ENCODE results near the gene TMEM117. TPM values are rescaled to one million over a fixed set of nuclear protein-coding genes. Genes with fewer than 3 reads are reported as not detected.

The TMEM117 gene
- total RNA-seq, 2 experiments from 2014 or later, result 1.4 TPM

GRCh38 chr12:43812057-43812456, 23.8 kb upstream of the TMEM117 start:
- peaks cover 5% of the 10 kb centered on the region for H3K27me3 Mint-ChIP-seq
- ChIA-PET POLR2A (no interaction called here), CTCF (interaction anchor here (0.6 kb wide), 1 partner anchor 89 kb away, joined by 3 read pairs; no protein-coding TSS in a partner anchor)
- intact Hi-C loops (cut with DNase I, micrococcal nuclease), result no loop called here
- peaks cover 15% of the 10 kb centered on the region for H3K4me1 Mint-ChIP-seq
- H3K9me3 Mint-ChIP-seq (ENCODE audit: low read depth), result no peaks in the 10 kb centered on the region
- no peak for ATAC-seq
- DNase-seq, result no peak
- no peaks in the 10 kb centered on the region for H3K36me3 Mint-ChIP-seq (ENCODE audit: low read depth)
- no peak overlapping the region for H3K27ac Mint-ChIP-seq
- H3K4me3 Mint-ChIP-seq, result no peak overlapping the region

DNA sequence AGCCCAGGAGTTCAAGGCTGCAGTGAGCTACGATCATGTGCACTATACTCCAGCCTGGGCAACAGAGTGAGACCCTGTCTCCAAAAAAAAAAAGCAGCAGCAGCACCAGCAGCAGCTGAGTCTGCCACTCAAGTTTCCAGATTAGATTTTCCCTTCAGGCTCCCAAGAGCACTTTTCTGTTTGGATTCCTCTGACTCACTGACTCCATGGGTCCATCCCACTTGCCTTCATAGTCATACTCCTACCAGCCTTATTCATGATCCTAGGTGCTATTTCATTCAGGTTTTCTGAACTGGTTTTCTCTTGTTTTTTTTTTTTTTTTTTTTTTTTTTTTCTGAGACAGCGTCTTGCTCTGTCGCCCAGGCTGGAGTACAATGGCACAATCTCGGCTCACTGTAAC, 23.0 kb upstream of the TMEM117 start:
- ATAC-seq (peak; percentile 42), DNase-seq (no peak)
- peaks cover 5% of the 10 kb centered on the region for H3K27me3 Mint-ChIP-seq
- POLR2A ChIA-PET, result interaction anchor here (0.6 kb wide), 1 partner anchor 23 kb away, joined by 6 read pairs; the partner anchor contains the start of gene TMEM117
- intact Hi-C loops (cut with DNase I, micrococcal nuclease), result no loop called here
- peaks cover 9% of the 10 kb centered on the region for H3K4me1 Mint-ChIP-seq
- H3K4me3 Mint-ChIP-seq, result no peak overlapping the region
- CTCF ChIA-PET, result interaction anchor here (0.6 kb wide), 1 partner anchor 66 kb away, joined by 4 read pairs; no protein-coding TSS in a partner anchor
- no peaks in the 10 kb centered on the region for H3K9me3 Mint-ChIP-seq (ENCODE audit: low read depth)
- H3K27ac Mint-ChIP-seq, result no peak overlapping the region
- H3K36me3 Mint-ChIP-seq (ENCODE audit: low read depth), result no peaks in the 10 kb centered on the region

DNA sequence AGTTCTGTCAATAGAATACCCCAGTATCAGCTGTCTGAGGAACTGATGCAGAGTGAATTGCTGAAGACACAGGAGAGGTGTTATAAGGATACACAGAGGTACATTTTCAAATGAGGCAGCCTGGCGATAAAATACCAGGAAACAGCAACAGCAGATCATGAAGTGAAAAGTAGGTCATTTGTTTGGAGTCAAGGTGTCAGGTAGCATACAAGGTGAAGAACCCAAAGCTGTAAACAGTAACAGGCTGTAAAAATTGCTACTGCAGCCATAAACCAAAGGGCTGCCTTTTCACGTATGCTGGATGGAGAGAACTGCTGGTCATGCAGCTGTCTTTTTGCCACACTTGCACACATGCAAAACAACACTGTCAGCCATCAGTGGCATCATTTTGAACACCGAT, 20.5 kb upstream of the TMEM117 start:
- no peak for ATAC-seq
- CTCF ChIA-PET, result interaction anchor here (1.1 to 3.7 kb wide), 3 partner anchors 9 to 67 kb away, joined by 3 to 12 read pairs (median 6); partner anchors contain the start of gene TWF1
- peaks cover 9% of the 10 kb centered on the region for H3K4me1 Mint-ChIP-seq
- H3K4me3 Mint-ChIP-seq, result no peak overlapping the region
- DNase-seq, result no peak
- H3K27me3 Mint-ChIP-seq, result peaks cover 6% of the 10 kb centered on the region
- H3K36me3 Mint-ChIP-seq (ENCODE audit: low read depth), result no peaks in the 10 kb centered on the region
- POLR2A ChIA-PET, result no interaction called here
- no peaks in the 10 kb centered on the region for H3K9me3 Mint-ChIP-seq (ENCODE audit: low read depth)
- H3K27ac Mint-ChIP-seq, result no peak overlapping the region
- intact Hi-C loops (cut with DNase I, micrococcal nuclease), result no loop called here

GRCh38 chr12:43816168-43816567, 19.7 kb upstream of the TMEM117 start:
- H3K36me3 Mint-ChIP-seq (ENCODE audit: low read depth), result no peaks in the 10 kb centered on the region
- peak; percentile 70 for ATAC-seq
- no peak overlapping the region for H3K4me3 Mint-ChIP-seq
- DNase-seq, result no peak
- peaks cover 7% of the 10 kb centered on the region for H3K4me1 Mint-ChIP-seq
- H3K9me3 Mint-ChIP-seq (ENCODE audit: low read depth), result no peaks in the 10 kb centered on the region
- H3K27ac Mint-ChIP-seq, result no peak overlapping the region
- POLR2A ChIA-PET, result no interaction called here
- CTCF ChIA-PET, result interaction anchor here (2.1 to 3.7 kb wide), 2 partner anchors 10 to 66 kb away, joined by 8 to 12 read pairs; partner anchors contain the start of gene TWF1
- H3K27me3 Mint-ChIP-seq, result peaks cover 6% of the 10 kb centered on the region
- intact Hi-C loops (cut with DNase I, micrococcal nuclease), result no loop called here

DNA sequence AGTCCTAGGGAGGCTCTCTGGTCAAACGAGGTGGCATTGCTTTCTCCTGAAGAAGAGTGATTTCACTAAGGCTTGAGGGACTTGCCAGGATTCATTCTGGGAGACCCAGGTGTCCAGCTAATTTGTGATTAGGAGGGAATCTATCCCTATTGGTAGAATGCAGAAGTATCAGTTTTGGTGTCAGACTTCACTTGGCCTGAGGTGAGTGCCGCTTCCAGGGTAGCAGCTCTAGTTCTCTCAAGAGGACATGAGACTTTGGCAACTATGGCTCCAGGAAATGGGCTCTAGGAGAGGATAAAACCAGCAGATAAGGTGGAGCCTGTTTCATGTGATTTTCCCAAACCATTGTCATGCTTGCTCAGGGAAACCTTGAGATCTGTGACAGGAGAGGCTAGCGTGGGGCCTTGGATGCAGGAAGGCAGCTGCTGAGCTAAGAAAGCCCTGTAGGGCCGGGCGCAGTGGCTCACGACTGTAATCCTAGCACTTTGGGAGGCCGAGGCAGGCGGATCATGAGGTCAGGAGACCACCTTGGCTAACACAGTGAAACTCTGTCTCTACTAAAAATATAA, 11.6 kb upstream of the TMEM117 start:
- no peak for ATAC-seq
- intact Hi-C loops (cut with DNase I, micrococcal nuclease), result no loop called here
- H3K27me3 Mint-ChIP-seq, result no peaks in the 10 kb centered on the region

GRCh38 chr12:43826681-43827080, 9.2 kb upstream of the TMEM117 start:
- intact Hi-C loops (cut with DNase I, micrococcal nuclease), result no loop called here
- Mint-ChIP-seq H3K36me3 (ENCODE audit: low read depth) (no peaks in the 10 kb centered on the region), H3K4me1 (peaks cover 5% of the 10 kb centered on the region), H3K4me3 (no peak overlapping the region), H3K9me3 (ENCODE audit: low read depth) (no peaks in the 10 kb centered on the region), H3K27me3 (no peaks in the 10 kb centered on the region), H3K27ac (no peak overlapping the region)
- ChIA-PET CTCF (interaction anchor here (0.6 to 1.1 kb wide), 3 partner anchors 9 to 21 kb away, joined by 3 to 4 read pairs (median 3); partner anchors contain the start of gene TWF1), POLR2A (no interaction called here)
- DNase-seq, result no peak
- no peak for ATAC-seq

More for the DNA sequence above, 11.6 kb upstream of the TMEM117 start:
- no peak overlapping the region for H3K27ac Mint-ChIP-seq
- H3K36me3 Mint-ChIP-seq (ENCODE audit: low read depth), result no peaks in the 10 kb centered on the region
- POLR2A ChIA-PET, result no interaction called here
- H3K4me3 Mint-ChIP-seq, result no peak overlapping the region
- no peaks in the 10 kb centered on the region for H3K9me3 Mint-ChIP-seq (ENCODE audit: low read depth)
- H3K4me1 Mint-ChIP-seq, result no peaks in the 10 kb centered on the region
- no peak for DNase-seq
- CTCF ChIA-PET, result interaction anchor here (0.9 to 1.6 kb wide), 3 partner anchors 8 to 18 kb away, joined by 4 to 6 read pairs (median 5); partner anchors contain the start of gene TWF1

DNA sequence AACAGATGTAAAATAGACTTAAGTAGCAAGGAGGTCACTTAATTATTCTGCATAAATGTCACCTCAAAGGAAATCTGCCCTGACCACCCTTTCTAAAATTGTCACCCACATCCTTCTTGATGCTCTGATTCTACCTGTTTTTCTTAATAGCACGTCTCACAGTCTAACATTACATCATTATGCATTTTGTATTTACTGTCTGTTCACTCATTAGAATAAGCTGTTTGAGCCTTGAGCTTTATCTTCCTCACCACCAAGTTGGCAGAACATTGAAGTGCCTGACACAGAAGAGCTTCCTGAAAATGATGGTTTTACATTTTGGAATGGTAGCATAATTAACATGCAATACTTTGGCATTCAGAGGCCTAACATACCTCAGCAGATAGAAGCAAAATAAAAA, 8.8 kb upstream of the TMEM117 start:
- ChIA-PET POLR2A (no interaction called here), CTCF (no interaction called here)
- Mint-ChIP-seq H3K36me3 (ENCODE audit: low read depth) (no peaks in the 10 kb centered on the region), H3K27ac (no peak overlapping the region), H3K27me3 (no peaks in the 10 kb centered on the region), H3K9me3 (ENCODE audit: low read depth) (no peaks in the 10 kb centered on the region), H3K4me3 (no peak overlapping the region), H3K4me1 (peaks cover 9% of the 10 kb centered on the region)
- DNase-seq, result no peak
- intact Hi-C loops (cut with DNase I, micrococcal nuclease), result no loop called here
- ATAC-seq, result no peak

DNA sequence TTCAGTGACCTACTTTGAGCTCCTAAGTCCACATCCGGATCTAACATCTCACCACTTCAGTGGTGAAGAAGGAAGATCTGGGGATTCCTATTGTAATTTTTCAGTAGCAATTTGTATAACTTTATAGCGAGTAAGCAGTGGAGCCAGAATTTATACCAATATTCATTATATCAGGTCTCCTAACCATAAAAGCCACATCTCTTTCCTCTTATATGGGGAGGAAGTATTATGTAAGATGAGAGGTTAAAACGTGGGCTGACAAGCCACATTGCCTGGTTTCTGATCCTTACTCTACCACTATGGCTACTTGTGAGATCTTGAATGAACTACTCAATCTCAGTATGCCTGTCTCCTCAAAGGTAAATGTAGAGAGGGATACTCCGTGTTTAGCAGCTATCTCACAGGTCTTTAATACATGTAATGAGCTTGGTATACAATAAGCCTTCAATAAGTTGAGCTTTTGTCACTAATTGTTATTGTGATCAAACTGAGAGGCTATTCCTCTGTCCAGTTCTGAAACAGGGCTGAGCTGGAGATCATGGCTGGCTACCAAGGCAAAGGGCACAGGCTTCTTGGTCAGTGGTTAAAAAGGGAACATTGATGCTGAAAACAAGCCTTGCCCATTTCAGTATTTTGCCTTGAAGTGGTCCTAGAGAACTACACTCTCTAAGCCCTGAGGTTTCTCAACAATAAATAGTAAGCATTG, 3.3 kb upstream of the TMEM117 start:
- Mint-ChIP-seq H3K27ac (no peak overlapping the region), H3K27me3 (no peaks in the 10 kb centered on the region), H3K9me3 (ENCODE audit: low read depth) (no peaks in the 10 kb centered on the region), H3K4me1 (peaks cover 33% of the 10 kb centered on the region), H3K4me3 (no peak overlapping the region), H3K36me3 (ENCODE audit: low read depth) (no peaks in the 10 kb centered on the region)
- POLR2A ChIA-PET, result no interaction called here
- intact Hi-C loops (cut with DNase I, micrococcal nuclease), result no loop called here
- ATAC-seq (no peak), DNase-seq (peak; percentile 18)
- CTCF ChIA-PET, result interaction anchor here (0.7 to 1.8 kb wide), 4 partner anchors 9 to 26 kb away, joined by 3 to 10 read pairs (median 4); partner anchors contain the start of gene TWF1

DNA sequence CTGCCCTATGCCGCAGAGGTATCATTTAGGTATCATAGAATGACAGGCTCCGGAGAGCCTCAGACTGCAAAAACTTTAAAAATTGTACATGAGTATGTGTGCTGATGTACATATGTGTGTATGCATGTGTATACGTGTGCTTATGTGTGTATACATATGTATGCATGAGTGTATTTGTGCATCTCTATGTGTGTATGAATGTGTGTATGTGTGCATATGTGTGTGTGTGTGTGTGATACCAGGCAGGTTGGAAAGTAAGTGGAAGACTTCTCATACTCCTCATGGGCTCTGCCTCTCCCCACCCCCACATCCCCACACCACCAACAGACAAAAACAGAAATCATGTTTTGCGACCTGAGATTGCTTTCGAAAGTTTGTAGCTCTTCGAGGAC, 621 bp upstream of the TMEM117 start:
- CTCF ChIA-PET, result interaction anchor here (0.6 kb wide), 1 partner anchor 537 kb away, joined by 3 read pairs; no protein-coding TSS in a partner anchor
- DNase-seq (no peak), ATAC-seq (peak; percentile 31)
- intact Hi-C loops (cut with DNase I, micrococcal nuclease), result no loop called here
- peaks cover 45% of the 10 kb centered on the region for H3K4me1 Mint-ChIP-seq
- H3K36me3 Mint-ChIP-seq (ENCODE audit: low read depth), result no peaks in the 10 kb centered on the region
- H3K9me3 Mint-ChIP-seq (ENCODE audit: low read depth), result no peaks in the 10 kb centered on the region
- no peaks in the 10 kb centered on the region for H3K27me3 Mint-ChIP-seq
- peak overlapping the region; percentile 80 for H3K4me3 Mint-ChIP-seq
- peak overlapping the region; percentile 83 for H3K27ac Mint-ChIP-seq
- POLR2A ChIA-PET, result interaction anchor here (0.8 to 1.0 kb wide), 2 partner anchors 25 to 28 kb away, joined by 3 to 4 read pairs; no protein-coding TSS in a partner anchor

DNA sequence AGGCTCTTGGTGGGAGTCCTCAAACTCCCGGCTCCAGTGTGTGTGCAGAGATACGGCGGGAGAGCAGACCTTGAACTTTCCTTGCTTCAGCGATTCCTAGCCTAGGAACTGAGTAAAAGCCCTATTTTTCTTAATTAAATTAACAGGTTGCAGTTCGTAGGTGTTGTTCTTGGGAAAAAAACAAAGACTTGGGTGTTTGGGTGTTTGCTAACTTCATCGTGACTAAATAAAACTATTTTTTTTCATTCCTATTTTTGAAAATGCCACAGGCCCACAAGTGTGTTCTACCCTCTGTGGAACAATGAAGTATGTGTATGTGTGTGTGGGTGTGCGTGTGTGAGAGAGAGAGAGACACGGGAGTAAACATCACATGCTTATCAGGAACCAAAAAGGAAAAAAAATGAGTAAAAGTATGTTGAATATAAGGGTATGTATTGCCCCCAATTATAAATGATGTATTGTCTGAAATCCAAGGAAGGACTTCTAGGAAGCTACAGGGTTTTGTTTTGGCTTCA, 651 bp downstream of the TMEM117 start:
- Mint-ChIP-seq H3K9me3 (ENCODE audit: low read depth) (no peaks in the 10 kb centered on the region), H3K4me1 (peaks cover 41% of the 10 kb centered on the region), H3K27ac (peak overlapping the region; percentile 79), H3K27me3 (no peaks in the 10 kb centered on the region), H3K36me3 (ENCODE audit: low read depth) (no peaks in the 10 kb centered on the region), H3K4me3 (peak overlapping the region; percentile 65)
- CTCF ChIA-PET, result interaction anchor here (1.7 kb wide), 1 partner anchor 32 kb away, joined by 5 read pairs; no protein-coding TSS in a partner anchor
- DNase-seq, result peak; percentile 16
- ATAC-seq, result peak; percentile 30
- intact Hi-C loops (cut with DNase I, micrococcal nuclease), result loop anchor here (1.0 to 2.0 kb wide), 3 partner anchors 30 to 77 kb away; partner anchors contain the start of gene TWF1 (in 2 of the 2)
- POLR2A ChIA-PET, result interaction anchor here (0.6 to 0.9 kb wide), 2 partner anchors 24 to 31 kb away, joined by 3 to 6 read pairs; partner anchors contain the start of gene TWF1

- CTCF ChIA-PET, result no interaction called here
Observed at GRCh38 chr12:43840338-43840737, 4.5 kb downstream of the TMEM117 start.

More at GRCh38 chr12:43840338-43840737, 4.5 kb downstream of the TMEM117 start:
- H3K36me3 Mint-ChIP-seq (ENCODE audit: low read depth), result no peaks in the 10 kb centered on the region
- no peak overlapping the region for H3K27ac Mint-ChIP-seq
- POLR2A ChIA-PET, result no interaction called here
- H3K9me3 Mint-ChIP-seq (ENCODE audit: low read depth), result no peaks in the 10 kb centered on the region
- DNase-seq (no peak), ATAC-seq (no peak)
- intact Hi-C loops (cut with DNase I, micrococcal nuclease), result no loop called here
- no peak overlapping the region for H3K4me3 Mint-ChIP-seq
- peaks cover 19% of the 10 kb centered on the region for H3K4me1 Mint-ChIP-seq
- no peaks in the 10 kb centered on the region for H3K27me3 Mint-ChIP-seq

Data from activated CD4-positive, alpha-beta T cell treated with anti-CD3 and anti-CD28 coated beads for 36 hours (primary cell).